ENCODE measurements around the gene HECTD1.
"Not testable (repeated sequence)": the region's sequence is repeated elsewhere in the genome, so short reads cannot be mapped to it uniquely, and the experiment has no call there.

HECTD1 gene

GRCh38 chr14:31059152-31059924 is 148.3 kb downstream of the HECTD1 start:
- H3K4me3 Mint-ChIP-seq, result no peak overlapping the region
- no peaks in the 10 kb centered on the region for H3K27me3 Mint-ChIP-seq
- H3K27ac Mint-ChIP-seq, result no peak overlapping the region
- no peaks in the 10 kb centered on the region for H3K36me3 Mint-ChIP-seq
- no peaks in the 10 kb centered on the region for H3K9me3 Mint-ChIP-seq
- DNase-seq, result no peak
- H3K4me1 Mint-ChIP-seq, result peaks cover 6% of the 10 kb centered on the region
- CTCF ChIA-PET, result no interaction called here

GRCh38 chr14:31057701-31058364 is 149.8 kb downstream of the HECTD1 start:
- CTCF ChIA-PET, result no interaction called here
- H3K4me1 Mint-ChIP-seq, result peaks cover 6% of the 10 kb centered on the region
- H3K27me3 Mint-ChIP-seq, result no peaks in the 10 kb centered on the region
- no peaks in the 10 kb centered on the region for H3K9me3 Mint-ChIP-seq
- DNase-seq, result no peak
- no peak overlapping the region for H3K4me3 Mint-ChIP-seq
- no peak overlapping the region for H3K27ac Mint-ChIP-seq
- H3K36me3 Mint-ChIP-seq, result no peaks in the 10 kb centered on the region

- Mint-ChIP-seq H3K4me1 (peaks cover 6% of the 10 kb centered on the region), H3K36me3 (no peaks in the 10 kb centered on the region), H3K9me3 (no peaks in the 10 kb centered on the region), H3K27ac (no peak overlapping the region), H3K27me3 (no peaks in the 10 kb centered on the region), H3K4me3 (no peak overlapping the region)
- CTCF ChIA-PET, result no interaction called here
- DNase-seq, result no peak
Observed at GRCh38 chr14:31057035-31057434, 150.6 kb downstream of the HECTD1 start.

GRCh38 chr14:31052905-31053586 is 154.5 kb downstream of the HECTD1 start:
- not testable (repeated sequence) for H3K4me1 Mint-ChIP-seq, H3K27ac Mint-ChIP-seq, H3K36me3 Mint-ChIP-seq, H3K9me3 Mint-ChIP-seq, H3K27me3 Mint-ChIP-seq, H3K4me3 Mint-ChIP-seq, DNase-seq
- CTCF ChIA-PET, result interaction anchor here (1.2 kb wide), 1 partner anchor 12 kb away, joined by 3 read pairs; no protein-coding TSS in a partner anchor

GRCh38 chr14:31051511-31051910 is 156.1 kb downstream of the HECTD1 start:
- Mint-ChIP-seq H3K4me1 (peaks cover 2% of the 10 kb centered on the region), H3K9me3 (no peaks in the 10 kb centered on the region), H3K4me3 (no peak overlapping the region), H3K27ac (no peak overlapping the region), H3K27me3 (no peaks in the 10 kb centered on the region), H3K36me3 (peaks cover 1% of the 10 kb centered on the region)
- CTCF ChIA-PET, result no interaction called here
- DNase-seq, result no peak

GRCh38 chr14:31051023-31051422 is 156.6 kb downstream of the HECTD1 start:
- CTCF ChIA-PET, result no interaction called here
- peaks cover 1% of the 10 kb centered on the region for H3K36me3 Mint-ChIP-seq
- no peak overlapping the region for H3K27ac Mint-ChIP-seq
- DNase-seq, result no peak
- H3K4me3 Mint-ChIP-seq, result no peak overlapping the region
- H3K27me3 Mint-ChIP-seq, result no peaks in the 10 kb centered on the region
- H3K4me1 Mint-ChIP-seq, result peaks cover 2% of the 10 kb centered on the region
- H3K9me3 Mint-ChIP-seq, result no peaks in the 10 kb centered on the region

All from activated naive CD4-positive, alpha-beta T cell treated with anti-CD3 and anti-CD28 coated beads, Interleukin-2, amount 10 ng/mL, durations not matched to agents 7 days and 5 days (primary cell).